Measurements from ENCODE around the gene NOXO1. TPM values are rescaled to one million over a fixed set of nuclear protein-coding genes. Genes with fewer than 3 reads are reported as not detected.

NOXO1 gene
- total and polyA plus RNA-seq, 10 of the 15 experiments (the other 5 are each of a cell fraction or from before 2014, with no cell fraction given) = 0.09 to 0.76 (median 0.26) TPM; not detected in 4

DNA sequence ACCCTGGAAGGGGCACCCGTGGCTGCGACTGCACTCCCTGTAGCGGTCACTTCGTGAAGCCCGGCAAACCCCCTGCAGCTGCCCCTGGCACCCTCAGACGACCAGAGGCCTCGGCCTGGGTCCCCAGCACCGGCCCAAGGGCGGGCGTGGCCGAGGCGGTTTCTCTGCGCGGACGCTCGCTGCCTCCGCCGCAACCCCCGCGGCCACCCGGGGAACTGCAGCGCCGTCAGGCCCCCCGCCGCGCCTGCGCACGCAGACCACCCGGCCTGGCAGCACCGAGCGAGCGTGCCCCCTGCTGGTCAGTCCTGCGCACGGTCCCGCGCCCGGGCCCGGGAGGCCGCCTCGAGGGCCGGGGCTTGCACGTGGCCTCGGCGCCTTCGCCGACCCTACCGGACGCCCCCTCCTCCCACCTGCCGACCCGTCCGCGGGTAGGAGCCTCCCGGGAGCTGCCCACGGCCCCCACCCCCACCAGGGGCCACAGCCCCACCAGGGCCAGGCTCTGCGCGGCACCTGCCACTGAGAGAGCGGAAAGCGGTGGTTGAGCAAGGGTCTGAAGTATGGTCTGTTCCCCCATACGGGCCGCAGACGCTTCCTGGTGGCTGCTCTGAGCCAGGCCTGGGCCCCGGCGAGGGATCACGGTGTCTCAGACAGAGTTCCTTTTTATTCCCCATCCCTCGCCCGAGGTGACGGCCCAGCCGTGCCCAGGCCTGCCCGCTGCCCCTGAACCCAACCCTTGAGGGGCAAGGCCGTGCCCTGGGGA lies 51.5 kb downstream of the NOXO1 start (continued):
- TF ChIP-seq, protein P1, sequence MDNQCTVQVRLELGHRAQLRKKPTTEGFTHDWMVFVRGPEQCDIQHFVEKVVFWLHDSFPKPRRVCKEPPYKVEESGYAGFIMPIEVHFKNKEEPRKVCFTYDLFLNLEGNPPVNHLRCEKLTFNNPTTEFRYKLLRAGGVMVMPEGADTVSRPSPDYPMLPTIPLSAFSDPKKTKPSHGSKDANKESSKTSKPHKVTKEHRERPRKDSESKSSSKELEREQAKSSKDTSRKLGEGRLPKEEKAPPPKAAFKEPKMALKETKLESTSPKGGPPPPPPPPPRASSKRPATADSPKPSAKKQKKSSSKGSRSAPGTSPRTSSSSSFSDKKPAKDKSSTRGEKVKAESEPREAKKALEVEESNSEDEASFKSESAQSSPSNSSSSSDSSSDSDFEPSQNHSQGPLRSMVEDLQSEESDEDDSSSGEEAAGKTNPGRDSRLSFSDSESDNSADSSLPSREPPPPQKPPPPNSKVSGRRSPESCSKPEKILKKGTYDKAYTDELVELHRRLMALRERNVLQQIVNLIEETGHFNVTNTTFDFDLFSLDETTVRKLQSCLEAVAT (IDR thresholded peaks at IDR 0.05) = no peak
- peak; percentile 92 for TF ChIP-seq LARP7 (IDR thresholded peaks at IDR 0.05)
- TF ChIP-seq, protein P2, sequence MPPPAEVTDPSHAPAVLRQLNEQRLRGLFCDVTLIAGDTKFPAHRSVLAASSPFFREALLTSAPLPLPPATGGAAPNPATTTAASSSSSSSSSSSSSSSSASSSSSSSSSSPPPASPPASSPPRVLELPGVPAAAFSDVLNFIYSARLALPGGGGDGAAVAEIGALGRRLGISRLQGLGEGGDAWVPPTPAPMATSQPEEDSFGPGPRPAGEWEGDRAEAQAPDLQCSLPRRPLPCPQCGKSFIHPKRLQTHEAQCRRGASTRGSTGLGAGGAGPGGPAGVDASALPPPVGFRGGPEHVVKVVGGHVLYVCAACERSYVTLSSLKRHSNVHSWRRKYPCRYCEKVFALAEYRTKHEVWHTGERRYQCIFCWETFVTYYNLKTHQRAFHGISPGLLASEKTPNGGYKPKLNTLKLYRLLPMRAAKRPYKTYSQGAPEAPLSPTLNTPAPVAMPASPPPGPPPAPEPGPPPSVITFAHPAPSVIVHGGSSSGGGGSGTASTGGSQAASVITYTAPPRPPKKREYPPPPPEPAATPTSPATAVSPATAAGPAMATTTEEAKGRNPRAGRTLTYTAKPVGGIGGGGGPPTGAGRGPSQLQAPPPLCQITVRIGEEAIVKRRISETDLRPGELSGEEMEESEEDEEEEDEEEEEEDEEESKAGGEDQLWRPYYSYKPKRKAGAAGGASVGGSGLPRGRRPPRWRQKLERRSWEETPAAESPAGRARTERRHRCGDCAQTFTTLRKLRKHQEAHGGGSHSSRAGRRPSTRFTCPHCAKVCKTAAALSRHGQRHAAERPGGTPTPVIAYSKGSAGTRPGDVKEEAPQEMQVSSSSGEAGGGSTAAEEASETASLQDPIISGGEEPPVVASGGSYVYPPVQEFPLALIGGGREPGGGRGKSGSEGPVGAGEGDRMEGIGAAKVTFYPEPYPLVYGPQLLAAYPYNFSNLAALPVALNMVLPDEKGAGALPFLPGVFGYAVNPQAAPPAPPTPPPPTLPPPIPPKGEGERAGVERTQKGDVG (CRISPR knock-in tag; IDR thresholded peaks at IDR 0.05) = no peak
- TF ChIP-seq RAD21 (IDR thresholded peaks at IDR 0.05; ENCODE audit: insufficient read depth, low read depth, low read length) = peak; percentile 67
- TF ChIP-seq E2F8 (IDR thresholded peaks at IDR 0.05; ENCODE audit: low read depth, partially characterized antibody) = no peak
- peak; percentile 83; the same call in 1 of the 2 replicates for TF ChIP-seq RB1 (IDR thresholded peaks at IDR 0.05; ENCODE audit: borderline replicate concordance)
- peak; percentile 29 for TF ChIP-seq SP1 (IDR thresholded peaks at IDR 0.05; ENCODE audit: low read depth, low read length)
- peak; percentile 38 for TF ChIP-seq RUNX3 (IDR thresholded peaks at IDR 0.05; ENCODE audit: low read length)
- peak; percentile 80 for TF ChIP-seq GATAD2B (conservative IDR thresholded peaks at IDR 0.05; ENCODE audit: low read depth)
- no peak for TF ChIP-seq E2F4 (IDR thresholded peaks at IDR 0.05; ENCODE audit: low read depth, low read length)
- TF ChIP-seq, protein P3, sequence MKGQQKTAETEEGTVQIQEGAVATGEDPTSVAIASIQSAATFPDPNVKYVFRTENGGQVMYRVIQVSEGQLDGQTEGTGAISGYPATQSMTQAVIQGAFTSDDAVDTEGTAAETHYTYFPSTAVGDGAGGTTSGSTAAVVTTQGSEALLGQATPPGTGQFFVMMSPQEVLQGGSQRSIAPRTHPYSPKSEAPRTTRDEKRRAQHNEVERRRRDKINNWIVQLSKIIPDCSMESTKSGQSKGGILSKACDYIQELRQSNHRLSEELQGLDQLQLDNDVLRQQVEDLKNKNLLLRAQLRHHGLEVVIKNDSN (IDR thresholded peaks at IDR 0.05; ENCODE audit: borderline replicate concordance, extremely low read length, insufficient read depth, low read depth, low read length) = peak; percentile 3
- TF ChIP-seq PAX8 (IDR thresholded peaks at IDR 0.05) = no peak
- TF ChIP-seq IKZF1 (conservative IDR thresholded peaks at IDR 0.05) = peak; percentile 85
- peak; percentile 60; the same call in 1 of the 2 replicates for TF ChIP-seq ZNF207 (IDR thresholded peaks at IDR 0.05; ENCODE audit: borderline replicate concordance)
- TF ChIP-seq CREM (IDR thresholded peaks at IDR 0.05; ENCODE audit: low read depth) = no peak
- no peak for TF ChIP-seq CHD2 (IDR thresholded peaks at IDR 0.05; ENCODE audit: borderline replicate concordance, low read depth, low read length)
- TF ChIP-seq ETV6 (conservative IDR thresholded peaks at IDR 0.05 in 1 of 2, IDR thresholded peaks at IDR 0.05 in 1 of 2; ENCODE audit: borderline replicate concordance in 1 of 2, low read depth in 1 of 2) = no peak
- TF ChIP-seq CHD4 (IDR thresholded peaks at IDR 0.05) = no peak
- TF ChIP-seq IKZF2 (IDR thresholded peaks at IDR 0.05) = no peak

Measured in GM12878 (cell line).